Right forelimb (tissue), 1 donor: Measurements from ENCODE around the gene TEKT2.

Source experiments
- DNase-seq: peaks from one replicate; pipeline ENCODE4 v3.0.0-alpha.2; 2018

TEKT2 gene

GRCh38 chr1:36083635-36084496 lies at the start of gene TEKT2:
TSS of gene TEKT2 (plus strand) at chr1:36084094. CDS start at chr1:36084922, 828 bp downstream.
- DNase-seq, result peak; percentile 87

- DNase-seq, result no peak
Observed at GRCh38 chr1:36034692-36035091, 49.2 kb upstream of the TEKT2 start.

GRCh38 chr1:36035154-36035553 lies 48.7 kb upstream of the TEKT2 start:
- DNase-seq, result no peak

- no peak for DNase-seq
Observed at GRCh38 chr1:36040238-36040637, 43.7 kb upstream of the TEKT2 start.

GRCh38 chr1:36051821-36052220 lies 32.1 kb upstream of the TEKT2 start:
- no peak for DNase-seq

- DNase-seq, result no peak
Observed at GRCh38 chr1:36053978-36054377, 29.9 kb upstream of the TEKT2 start.

- no peak for DNase-seq
Observed at GRCh38 chr1:36055706-36056105, 28.2 kb upstream of the TEKT2 start.

GRCh38 chr1:36062315-36062714 lies 21.6 kb upstream of the TEKT2 start:
- no peak for DNase-seq

- DNase-seq, result no peak
Observed at GRCh38 chr1:36067871-36068270, 16.0 kb upstream of the TEKT2 start.

- DNase-seq, result no peak
Observed at GRCh38 chr1:36068866-36069265, 15.0 kb upstream of the TEKT2 start.

GRCh38 chr1:36070349-36070748 lies 13.5 kb upstream of the TEKT2 start:
- DNase-seq, result no peak

- DNase-seq, result no peak
Observed at GRCh38 chr1:36076979-36077573, 6.8 kb upstream of the TEKT2 start.

GRCh38 chr1:36080236-36080635 lies 3.7 kb upstream of the TEKT2 start:
- no peak for DNase-seq

GRCh38 chr1:36080801-36081200 lies 3.1 kb upstream of the TEKT2 start:
- no peak for DNase-seq

GRCh38 chr1:36081926-36082485 lies 1.9 kb upstream of the TEKT2 start:
- no peak for DNase-seq

GRCh38 chr1:36083219-36083618 lies 675 bp upstream of the TEKT2 start:
- no peak for DNase-seq

- peak; percentile 51 for DNase-seq
Observed at GRCh38 chr1:36084497-36085115, 712 bp downstream of the TEKT2 start.

- no peak for DNase-seq
Observed at GRCh38 chr1:36085126-36085525, 1.2 kb downstream of the TEKT2 start.

GRCh38 chr1:36085686-36086526 lies 2.0 kb downstream of the TEKT2 start:
- DNase-seq, result no peak

- no peak for DNase-seq
Observed at GRCh38 chr1:36086529-36087232, 2.8 kb downstream of the TEKT2 start.

- DNase-seq, result no peak
Observed at GRCh38 chr1:36087233-36088123, 3.6 kb downstream of the TEKT2 start.
